ENCODE results near the gene KHK. TPM values are rescaled to one million over a fixed set of nuclear protein-coding genes. Genes with fewer than 3 reads are reported as not detected.

The KHK gene
- total and polyA plus RNA-seq, 2 donors from 2014 or later = 18.7 to 538 TPM

GRCh38 chr2:27050996-27051901 lies 35.3 kb upstream of the KHK start, which contains the start of gene AGBL5:
Gene AGBL5 (plus strand): TSS chr2:27051668. CDS start chr2:27052959, 1,291 bp downstream.
- intact Hi-C loops (cut with DNase I) = no loop called here
- TF ChIP-seq, protein P1, sequence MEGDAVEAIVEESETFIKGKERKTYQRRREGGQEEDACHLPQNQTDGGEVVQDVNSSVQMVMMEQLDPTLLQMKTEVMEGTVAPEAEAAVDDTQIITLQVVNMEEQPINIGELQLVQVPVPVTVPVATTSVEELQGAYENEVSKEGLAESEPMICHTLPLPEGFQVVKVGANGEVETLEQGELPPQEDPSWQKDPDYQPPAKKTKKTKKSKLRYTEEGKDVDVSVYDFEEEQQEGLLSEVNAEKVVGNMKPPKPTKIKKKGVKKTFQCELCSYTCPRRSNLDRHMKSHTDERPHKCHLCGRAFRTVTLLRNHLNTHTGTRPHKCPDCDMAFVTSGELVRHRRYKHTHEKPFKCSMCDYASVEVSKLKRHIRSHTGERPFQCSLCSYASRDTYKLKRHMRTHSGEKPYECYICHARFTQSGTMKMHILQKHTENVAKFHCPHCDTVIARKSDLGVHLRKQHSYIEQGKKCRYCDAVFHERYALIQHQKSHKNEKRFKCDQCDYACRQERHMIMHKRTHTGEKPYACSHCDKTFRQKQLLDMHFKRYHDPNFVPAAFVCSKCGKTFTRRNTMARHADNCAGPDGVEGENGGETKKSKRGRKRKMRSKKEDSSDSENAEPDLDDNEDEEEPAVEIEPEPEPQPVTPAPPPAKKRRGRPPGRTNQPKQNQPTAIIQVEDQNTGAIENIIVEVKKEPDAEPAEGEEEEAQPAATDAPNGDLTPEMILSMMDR (IDR thresholded peaks at IDR 0.05; ENCODE audit: borderline replicate concordance, extremely low read depth, insufficient read depth) = no peak
- Histone ChIP-seq H3K27me3 (ENCODE audit: control insufficient read depth, insufficient read depth, low read length) (no peaks in the 10 kb centered on the region), H3K4me1 (ENCODE audit: control insufficient read depth in 2 of 3, insufficient read depth in 2 of 3, low read depth in 1 of 3, low read length in 3 of 3) (peaks cover 2 to 14% (median 2%) of the 10 kb centered on the region in 3 donors), H3K9me3 (ENCODE audit: control insufficient read depth in 2 of 3, insufficient read depth in 1 of 3, low read length in 3 of 3) (no peaks in the 10 kb centered on the region), H3K36me3 (ENCODE audit: control insufficient read depth in 2 of 3, insufficient read depth in 3 of 3, low read length in 3 of 3) (peaks cover 0 to 26% (median 14%) of the 10 kb centered on the region in 3 donors), H3K27ac (ENCODE audit: low read depth in 2 of 2, low read length in 2 of 2) (peak within 1 kb of the TSS; percentile 97), H3K9ac (ENCODE audit: low read length in 3 of 3) (peak within 1 kb of the TSS; percentile 71 to 93 (median 88)), H3K4me3 (ENCODE audit: low read length in 3 of 3) (peak within 1 kb of the TSS; percentile 87 to 95 (median 90))
- DNase-seq (peak; percentile 96 to 99 (median 97)), FAIRE-seq (no peak)

- Histone ChIP-seq H3K4me1 (ENCODE audit: control insufficient read depth in 2 of 3, insufficient read depth in 2 of 3, low read depth in 1 of 3, low read length in 3 of 3) (peaks cover 2 to 14% (median 2%) of the 10 kb centered on the region in 3 donors), H3K9ac (ENCODE audit: low read length in 3 of 3) (peak overlapping the region; percentile 53 to 78 (median 57)), H3K27me3 (ENCODE audit: control insufficient read depth, insufficient read depth, low read length) (no peaks in the 10 kb centered on the region), H3K36me3 (ENCODE audit: control insufficient read depth in 2 of 3, insufficient read depth in 3 of 3, low read length in 3 of 3) (peaks cover 2 to 31% (median 14%) of the 10 kb centered on the region in 3 donors), H3K4me3 (ENCODE audit: low read length in 3 of 3) (peak overlapping the region; percentile 59 to 95 (median 90)), H3K27ac (ENCODE audit: low read depth in 2 of 2, low read length in 2 of 2) (peak overlapping the region in 1 of 2 donors; percentile 30), H3K9me3 (ENCODE audit: control insufficient read depth in 2 of 3, insufficient read depth in 1 of 3, low read length in 3 of 3) (no peaks in the 10 kb centered on the region)
- no peak for FAIRE-seq
- intact Hi-C loops (cut with DNase I) = no loop called here
- TF ChIP-seq, protein P1 (IDR thresholded peaks at IDR 0.05; ENCODE audit: borderline replicate concordance, extremely low read depth, insufficient read depth) = no peak
- peak in 2 of 5 donors; percentile 87 to 92 for DNase-seq
These were observed 34.5 kb upstream of the KHK start for GRCh38 chr2:27051902-27052645.

DNA sequence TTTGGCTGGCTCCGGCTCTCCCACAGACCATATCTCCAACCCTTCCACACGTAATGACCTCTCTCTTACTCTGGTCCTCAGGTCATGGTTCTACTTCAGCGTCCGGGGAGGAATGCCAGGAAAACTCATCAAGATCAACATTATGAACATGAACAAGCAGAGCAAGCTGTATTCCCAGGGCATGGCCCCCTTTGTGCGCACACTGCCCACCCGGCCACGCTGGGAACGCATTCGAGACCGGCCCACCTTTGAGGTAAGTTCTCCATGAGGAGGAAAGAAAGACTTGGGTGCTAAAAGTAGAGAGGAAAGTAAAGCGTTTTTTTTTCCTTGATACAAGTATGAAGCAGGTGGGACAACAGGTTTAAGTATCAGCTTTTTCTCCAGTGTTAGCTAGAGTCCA lies 33.3 kb upstream of the KHK start:
- peaks cover 3 to 31% (median 14%) of the 10 kb centered on the region in 3 donors for H3K36me3 ChIP-seq (ENCODE audit: control insufficient read depth in 2 of 3, insufficient read depth in 3 of 3, low read length in 3 of 3)
- intact Hi-C loops (cut with DNase I) = no loop called here

More for the DNA sequence above, 33.3 kb upstream of the KHK start:
- H3K9ac ChIP-seq (ENCODE audit: low read length in 3 of 3) = no peak overlapping the region
- DNase-seq (no peak), FAIRE-seq (no peak)
- peaks cover 2 to 14% (median 2%) of the 10 kb centered on the region in 3 donors for H3K4me1 ChIP-seq (ENCODE audit: control insufficient read depth in 2 of 3, insufficient read depth in 2 of 3, low read depth in 1 of 3, low read length in 3 of 3)
- TF ChIP-seq, protein P1 (IDR thresholded peaks at IDR 0.05; ENCODE audit: borderline replicate concordance, extremely low read depth, insufficient read depth) = no peak
- H3K4me3 ChIP-seq (ENCODE audit: low read length in 3 of 3) = no peak overlapping the region
- H3K9me3 ChIP-seq (ENCODE audit: control insufficient read depth in 2 of 3, insufficient read depth in 1 of 3, low read length in 3 of 3) = no peaks in the 10 kb centered on the region
- H3K27ac ChIP-seq (ENCODE audit: low read depth in 2 of 2, low read length in 2 of 2) = no peak overlapping the region
- H3K27me3 ChIP-seq (ENCODE audit: control insufficient read depth, insufficient read depth, low read length) = no peaks in the 10 kb centered on the region
